ENCODE data around the gene IL1RN. TPM values are rescaled to one million over a fixed set of nuclear protein-coding genes. Genes with fewer than 3 reads are reported as not detected.

IL1RN gene
- total and polyA plus RNA-seq, 10 of the 15 experiments (the other 5 are each of a cell fraction or from before 2014, with no cell fraction given), result 0.04 TPM; not detected in 7

- no peak overlapping the region for H3K4me3 ChIP-seq
- no peak overlapping the region for H3K4me2 ChIP-seq (ENCODE audit: control insufficient read depth, insufficient read depth)
- H3K27me3 ChIP-seq (replicated peaks in 1 of 2; ENCODE audit: control insufficient read depth in 2 of 2, insufficient read depth in 2 of 2, low read length in 1 of 2), result no peaks in the 10 kb centered on the region
- SMC1A ChIA-PET (ENCODE audit: uncharacterized antibody, unreplicated experiment), result interaction anchor here (2.9 kb wide), 1 partner anchor 24 kb away, joined by 14 read pairs; no protein-coding TSS in a partner anchor
- no peaks in the 10 kb centered on the region for H3K9me3 ChIP-seq (replicated peaks; ENCODE audit: control insufficient read depth, insufficient read depth, low read length)
- H4K20me1 ChIP-seq (ENCODE audit: control insufficient read depth, insufficient read depth), result no peaks in the 10 kb centered on the region
- DNase-seq (ENCODE audit: low read depth, low spot score), result no peak
- no peaks in the 10 kb centered on the region for H3K36me3 ChIP-seq (ENCODE audit: control insufficient read depth in 2 of 2, insufficient read depth in 2 of 2, low read length in 1 of 2)
- POLR2A ChIA-PET, result no interaction called here
- TF ChIP-seq RCOR1 (conservative IDR thresholded peaks at IDR 0.05; ENCODE audit: low read depth, low read length) (no peak), BCL11A (IDR thresholded peaks at IDR 0.05; ENCODE audit: low read depth, low read length) (no peak)
- H3K9ac ChIP-seq (ENCODE audit: control insufficient read depth, insufficient read depth, low read length), result no peak overlapping the region
- no TSS peak for BruUV-seq (replicated peaks)
- H3K27ac ChIP-seq (ENCODE audit: control insufficient read depth, insufficient read depth), result no peak overlapping the region
- H3K79me2 ChIP-seq (ENCODE audit: control insufficient read depth, insufficient read depth, low read length), result no peaks in the 10 kb centered on the region
- RAD21 ChIA-PET (ENCODE audit: unreplicated experiment), result no interaction called here
- CTCF ChIA-PET, result no interaction called here
- in situ Hi-C loops (cut with MboI), result no loop called here
- 37% methylated on average over 6 of the region's 6 CpGs for whole genome bisulfite sequencing (ENCODE audit: insufficient coverage, insufficient replicate concordance, low lambda C conversion rate, missing lambda C conversion rate)
- peaks cover 13% of the 10 kb centered on the region for H3K4me1 ChIP-seq (ENCODE audit: control insufficient read depth, insufficient read depth, low read length)
- FAIRE-seq, result no peak
- intact Hi-C loops (cut with micrococcal nuclease; ENCODE audit: unreplicated experiment), result no loop called here
- no peak for ATAC-seq
- no peak overlapping the region for H2AFZ ChIP-seq (ENCODE audit: control insufficient read depth, low read depth, low read length)
Measured at GRCh38 chr2:113111823-113112287, 15.5 kb upstream of the IL1RN start.

- no peak for FAIRE-seq
- H3K79me2 ChIP-seq (ENCODE audit: control insufficient read depth, insufficient read depth, low read length), result no peaks in the 10 kb centered on the region
- H3K4me3 ChIP-seq, result no peak overlapping the region
- H3K4me2 ChIP-seq (ENCODE audit: control insufficient read depth, insufficient read depth), result no peak overlapping the region
- RAD21 ChIA-PET (ENCODE audit: unreplicated experiment), result no interaction called here
- H3K9me3 ChIP-seq (replicated peaks; ENCODE audit: control insufficient read depth, insufficient read depth, low read length), result no peaks in the 10 kb centered on the region
- ATAC-seq, result no peak
- CTCF ChIA-PET, result interaction anchor here (4.2 kb wide), 1 partner anchor 25 kb away, joined by 30 read pairs; no protein-coding TSS in a partner anchor
- H3K36me3 ChIP-seq (ENCODE audit: control insufficient read depth in 2 of 2, insufficient read depth in 2 of 2, low read length in 1 of 2), result no peaks in the 10 kb centered on the region
- H3K27me3 ChIP-seq (replicated peaks in 1 of 2; ENCODE audit: control insufficient read depth in 2 of 2, insufficient read depth in 2 of 2, low read length in 1 of 2), result no peaks in the 10 kb centered on the region
- H3K9ac ChIP-seq (ENCODE audit: control insufficient read depth, insufficient read depth, low read length), result no peak overlapping the region
- 77% methylated on average over 8 of the region's 8 CpGs for WGBS (ENCODE audit: insufficient coverage, insufficient replicate concordance, low lambda C conversion rate, missing lambda C conversion rate)
- no peak for DNase-seq (ENCODE audit: low read depth, low spot score)
- in situ Hi-C loops (cut with MboI), result no loop called here
- peaks cover 13% of the 10 kb centered on the region for H3K4me1 ChIP-seq (ENCODE audit: control insufficient read depth, insufficient read depth, low read length)
- SMC1A ChIA-PET (ENCODE audit: uncharacterized antibody, unreplicated experiment), result interaction anchor here (1.0 to 2.9 kb wide), 3 partner anchors 8 to 30 kb away, joined by 3 to 14 read pairs (median 4); no protein-coding TSS in a partner anchor
- TF ChIP-seq CBX3 (IDR thresholded peaks at IDR 0.05; ENCODE audit: borderline replicate concordance, low read depth) (no peak), FOS (IDR thresholded peaks at IDR 0.05; ENCODE audit: borderline replicate concordance, extremely low read depth, insufficient read length) (no peak), ZSCAN29 (IDR thresholded peaks at IDR 0.05) (no peak), RELB (IDR thresholded peaks at IDR 0.05; ENCODE audit: low read depth) (no peak)
- no peak overlapping the region for H3K27ac ChIP-seq (ENCODE audit: control insufficient read depth, insufficient read depth)
- no TSS peak for BruUV-seq (replicated peaks)
- intact Hi-C loops (cut with micrococcal nuclease; ENCODE audit: unreplicated experiment), result no loop called here
- H4K20me1 ChIP-seq (ENCODE audit: control insufficient read depth, insufficient read depth), result no peaks in the 10 kb centered on the region
- no peak overlapping the region for H2AFZ ChIP-seq (ENCODE audit: control insufficient read depth, low read depth, low read length)
- POLR2A ChIA-PET, result no interaction called here
Measured at GRCh38 chr2:113112441-113112840, 15.0 kb upstream of the IL1RN start.

Data from GM12878 (cell line).